Erythroblast (primary cell): ENCODE measurements around the gene HOXD11.

Source experiments
- GATA1 ChIP-seq: IDR thresholded peaks from 2 replicates; pipeline ENCODE4 v1.6.1; 2011; ENCODE audit warnings: low read depth, mild to moderate bottlenecking, control low read depth, low read length, moderate library complexity
- POLR2A ChIP-seq: IDR thresholded peaks from 2 replicates; pipeline ENCODE4 v1.6.1; 2011; ENCODE audit warnings: mild to moderate bottlenecking, low read length

GRCh38 chr2:176145085-176145969 lies 38.2 kb downstream of the HOXD11 start:
- TF ChIP-seq POLR2A, result no peak
- no peak for TF ChIP-seq GATA1
